K562 (cell line): Measurements from ENCODE around the gene TMEM87A. TPM values are rescaled to one million over a fixed set of nuclear protein-coding genes. Genes with fewer than 3 reads are reported as not detected.

Source experiments
- ATF7 ChIP-seq: fragments of 450-650 bp; IDR thresholded peaks from 2 replicates; pipeline ENCODE4 v1.7.1; 2014; ENCODE audit warnings: mild to moderate bottlenecking, moderate library complexity
- CHD4 ChIP-seq: fragments of 200-600 bp; sonication (generic); IDR thresholded peaks from 3 replicates; pipeline ENCODE4 v1.6.1; 2012; ENCODE audit warnings: low read depth, mild to moderate bottlenecking, mixed read lengths, low read length, inconsistent platforms; ENCODE audit not compliant: insufficient read depth, insufficient replicate concordance, poor library complexity, severe bottlenecking
- CHD7 ChIP-seq: fragments of 200-600 bp; sonication (generic); IDR thresholded peaks from one replicate; pipeline ENCODE4 v1.6.1; 2012; ENCODE audit warnings: mild to moderate bottlenecking, low read depth, low read length, inconsistent platforms
- E2F3 ChIP-seq: fragments of 250-450 bp; sonication (Bioruptor Pico); IDR thresholded peaks from 2 replicates; pipeline ENCODE4 v1.4.0; 2020; ENCODE audit warnings: mild to moderate bottlenecking
- HDAC1 ChIP-seq, 2 experiments: fragments of 450-650 bp; IDR thresholded peaks; 2 replicates each; pipeline ENCODE4 v1.6.1; 2016 to 2017; ENCODE audit warnings: inconsistent platforms in 1 of 2, mild to moderate bottlenecking in 1 of 2, moderate library complexity in 1 of 2
- POLR2G ChIP-seq: fragments of 200-400 bp; formaldehyde crosslinking; IDR thresholded peaks from 2 replicates; pipeline ENCODE4 v1.6.1; 2017; ENCODE audit warnings: low read depth, mild to moderate bottlenecking, antibody characterized with exemption, low read length, moderate library complexity
- RREB1 ChIP-seq: fragments of 250-450 bp; sonication (Bioruptor Pico); IDR thresholded peaks from 2 replicates; pipeline ENCODE4 v1.4.0; 2020
- ZBTB8A ChIP-seq: fragments of 450-650 bp; IDR thresholded peaks from 2 replicates; pipeline ENCODE4 v1.6.1; 2018; ENCODE audit warnings: mild to moderate bottlenecking, moderate library complexity; ENCODE audit not compliant: partially characterized antibody
- polyA plus RNA-seq, 8 experiments: library from polyadenylated mRNA; depleted of rRNA in 4 of 8; stranded (reverse) in 5 of 8; unstranded in 3 of 8; fragments of >200 nt; fragmentation: Nextera tagmentation in 2 of 8; fragmentation: Illumina TruSeq in 1 of 8; extraction: Ambion mirVana in 2 of 8; extraction: Trizol in 1 of 8; gene quantifications; 2 replicates each; pipeline versions ENCODE4 v1.2.1 to v1.2.3, GENCODE V29; 2011 to 2014; ENCODE audit warnings: inconsistent platforms in 1 of 8, missing spikeins in 1 of 8
- total RNA-seq, 7 experiments: library from RNA; depleted of rRNA in 6 of 7; stranded (reverse); fragments of >200 nt in 6 of 7; fragmentation: Illumina TruSeq in 2 of 7; extraction: Trizol in 2 of 7; gene quantifications; 2 replicates each; pipeline versions ENCODE4 v1.2.1 to v1.2.3, GENCODE V29; 2011 to 2021; ENCODE audit warnings: low replicate concordance in 1 of 7

Gene TMEM87A
- total and polyA plus RNA-seq, 9 of the 15 experiments (the other 6 are each of a cell fraction or from before 2014, with no cell fraction given): 16.6 to 43.3 (median 29.6) TPM

- TF ChIP-seq ATF7: peak; percentile 89
- no peak for TF ChIP-seq ZBTB8A
- TF ChIP-seq POLR2G: peak; percentile 97
- peak; percentile 86; the same call in 1 of the 2 replicates for TF ChIP-seq RREB1 (CRISPR knock-in tag)
- 0 out of 2 replicates have a peak, but pooled peaks have one; percentile 53 for TF ChIP-seq E2F3
- TF ChIP-seq CHD7: no peak
- peak in 1 of 2 experiments; percentile 96; a peak in 2 of 4 replicates for TF ChIP-seq HDAC1 (IDR thresholded peaks at IDR 0.05)
- TF ChIP-seq CHD4: no peak
Observed at GRCh38 chr15:42272939-42273899, at the start of gene TMEM87A, which contains the start of gene GANC (continued).
